Measurements from ENCODE around the gene ATAD3B. TPM values are rescaled to one million over a fixed set of nuclear protein-coding genes. Genes with fewer than 3 reads are reported as not detected.

ATAD3B gene
- polyA plus RNA-seq, 1 donor from 2014 or later, result 57.2 TPM

GRCh38 chr1:1437033-1437903, 34.3 kb upstream of the ATAD3B start:
- H3K27me3 ChIP-seq (ENCODE audit: insufficient read depth, low read depth, low read length), result peaks cover 12% of the 10 kb centered on the region
- no peak overlapping the region for H2AFZ ChIP-seq (ENCODE audit: low read depth, low read length)
- no peak overlapping the region for H3K4me2 ChIP-seq (ENCODE audit: low read length)
- H3K27ac ChIP-seq (ENCODE audit: low read length), result no peak overlapping the region
- no peaks in the 10 kb centered on the region for H4K20me1 ChIP-seq (ENCODE audit: insufficient read depth)
- H3K79me2 ChIP-seq (replicated peaks; ENCODE audit: insufficient read depth, low read length), result no peaks in the 10 kb centered on the region
- H3K9me3 ChIP-seq (ENCODE audit: low read length), result no peaks in the 10 kb centered on the region
- no peaks in the 10 kb centered on the region for H3F3A ChIP-seq (ENCODE audit: insufficient read depth, low read length, poor library complexity, severe bottlenecking)
- no peak overlapping the region for H3K4me3 ChIP-seq (ENCODE audit: low read length)
- H3K9ac ChIP-seq (ENCODE audit: low read length), result no peak overlapping the region
- no peak for TF ChIP-seq CTCF (IDR thresholded peaks at IDR 0.05; ENCODE audit: poor library complexity, severe bottlenecking)
- H3K36me3 ChIP-seq (ENCODE audit: insufficient read depth, low read length), result no peaks in the 10 kb centered on the region
- H3K9me2 ChIP-seq (ENCODE audit: insufficient read depth, low read length), result no peaks in the 10 kb centered on the region

GRCh38 chr1:1437904-1438376, 33.6 kb upstream of the ATAD3B start:
- no peak for TF ChIP-seq MXI1 (conservative IDR thresholded peaks at IDR 0.05; ENCODE audit: poor library complexity, severe bottlenecking)
- TF ChIP-seq EZH2 (IDR thresholded peaks at IDR 0.05; ENCODE audit: borderline replicate concordance, insufficient read depth, low read length, poor library complexity, severe bottlenecking), result no peak
- no peak for TF ChIP-seq EP300 (conservative IDR thresholded peaks at IDR 0.05; ENCODE audit: poor library complexity, severe bottlenecking)
- no peak for TF ChIP-seq SMC3 (conservative IDR thresholded peaks at IDR 0.05; ENCODE audit: poor library complexity)
- TF ChIP-seq TAF1 (IDR thresholded peaks at IDR 0.05; ENCODE audit: low read depth), result no peak
- no peak for TF ChIP-seq RAD21 (conservative IDR thresholded peaks at IDR 0.05)
- TF ChIP-seq REST (IDR thresholded peaks at IDR 0.05; ENCODE audit: borderline replicate concordance), result no peak
- no peak for TF ChIP-seq CTCF (IDR thresholded peaks at IDR 0.05; ENCODE audit: poor library complexity, severe bottlenecking)
- no peak for TF ChIP-seq POLR2AphosphoS5 (IDR thresholded peaks at IDR 0.05)
- H3K9me3 ChIP-seq (ENCODE audit: low read length), result no peaks in the 10 kb centered on the region
- H3K27me3 ChIP-seq (ENCODE audit: insufficient read depth, low read depth, low read length), result peaks cover 12% of the 10 kb centered on the region
- H3K9me2 ChIP-seq (ENCODE audit: insufficient read depth, low read length), result no peaks in the 10 kb centered on the region
- H2AFZ ChIP-seq (ENCODE audit: low read depth, low read length), result no peak overlapping the region
- no peaks in the 10 kb centered on the region for H3K36me3 ChIP-seq (ENCODE audit: insufficient read depth, low read length)
- no peak overlapping the region for H3K4me3 ChIP-seq (ENCODE audit: low read length)
- H3K27ac ChIP-seq (ENCODE audit: low read length), result no peak overlapping the region
- no peaks in the 10 kb centered on the region for H3F3A ChIP-seq (ENCODE audit: insufficient read depth, low read length, poor library complexity, severe bottlenecking)
- no peak overlapping the region for H3K9ac ChIP-seq (ENCODE audit: low read length)
- no peaks in the 10 kb centered on the region for H4K20me1 ChIP-seq (ENCODE audit: insufficient read depth)
- no peaks in the 10 kb centered on the region for H3K79me2 ChIP-seq (replicated peaks; ENCODE audit: insufficient read depth, low read length)
- H3K4me2 ChIP-seq (ENCODE audit: low read length), result no peak overlapping the region
